IMR-90 (cell line): ENCODE data around the gene SPINT1. TPM values are rescaled to one million over a fixed set of nuclear protein-coding genes. Genes with fewer than 3 reads are reported as not detected.

Experiments used
- ATAC-seq: fragments of 200-7000 bp; cut with Tn5 transposase; 2 replicates; pipeline ENCODE4 v1.9.1; 2020; ENCODE audit warnings: low read depth, mild to moderate bottlenecking, moderate library complexity
- BruUV-seq: library from RNA; stranded (reverse); fragments of 400-500 nt; replicated peaks from 2 replicates; lab custom pipeline; 2021; lab: Mats Ljungman, UMichigan
- CTCF ChIA-PET: fragments of 300-600 bp; formaldehyde crosslinking; extraction: SDS; loops from one replicate; lab custom pipeline; 2021; ENCODE audit warnings: antibody characterized with exemption; lab: Yijun Ruan, JAX
- POLR2A ChIA-PET: fragments of 300-600 bp; sonication (Branson Sonifier 250); formaldehyde crosslinking; loops from one replicate; lab custom pipeline; 2022; ENCODE audit warnings: antibody characterized with exemption; ENCODE audit not compliant: unreplicated experiment; lab: Charles Lee
- DNase-seq: peaks from one replicate; pipeline ENCODE4 v3.0.0; 2013
- H2AFZ ChIP-seq: replicated peaks from 2 replicates; pipeline ENCODE3; 2013; ENCODE audit warnings: low read length, mild to moderate bottlenecking; ENCODE audit not compliant: poor library complexity
- H2AK5ac ChIP-seq: 2 replicates; pipeline ENCODE4 v1.6.1; 2013; ENCODE audit warnings: low read depth, low read length, inconsistent platforms
- H2AK9ac ChIP-seq: replicated peaks from 2 replicates; pipeline ENCODE3; 2013; ENCODE audit warnings: mild to moderate bottlenecking, low read depth, low read length, moderate library complexity; ENCODE audit not compliant: poor library complexity
- H2BK120ac ChIP-seq: 2 replicates; pipeline ENCODE4 v1.6.1; 2013; ENCODE audit warnings: low read depth, low read length, inconsistent platforms
- H2BK15ac ChIP-seq: 3 replicates; pipeline ENCODE4 v1.6.1; 2013; ENCODE audit warnings: low read depth, low read length, inconsistent platforms
- H2BK20ac ChIP-seq: 2 replicates; pipeline ENCODE4 v1.6.1; 2013; ENCODE audit warnings: low read depth, mild to moderate bottlenecking, inconsistent platforms, low read length, moderate library complexity
- H2BK5ac ChIP-seq: 2 replicates; pipeline ENCODE4 v1.6.1; 2013; ENCODE audit warnings: mild to moderate bottlenecking, low read depth, low read length, inconsistent platforms; ENCODE audit not compliant: poor library complexity, severe bottlenecking
- H3K14ac ChIP-seq: replicated peaks from 2 replicates; pipeline ENCODE4 v1.6.1; 2013; ENCODE audit warnings: low read depth, low read length, inconsistent platforms
- H3K18ac ChIP-seq: 2 replicates; pipeline ENCODE4 v1.6.1; 2013; ENCODE audit warnings: low read depth, low read length, control low read depth
- H3K23ac ChIP-seq: 2 replicates; pipeline ENCODE4 v1.6.1; 2013; ENCODE audit warnings: low read depth, low read length, inconsistent platforms
- H3K27ac ChIP-seq: 2 replicates; pipeline ENCODE4 v1.5.1; 2013; ENCODE audit warnings: mild to moderate bottlenecking, control low read depth, low read length; ENCODE audit not compliant: insufficient read depth
- H3K27me3 ChIP-seq: 2 replicates; pipeline ENCODE4 v1.6.1; 2013; ENCODE audit warnings: low read length; ENCODE audit not compliant: control insufficient read depth, insufficient read depth
- H3K36me3 ChIP-seq: 2 replicates; pipeline ENCODE4 v1.6.1; 2013; ENCODE audit warnings: low read length, mixed read lengths; ENCODE audit not compliant: control insufficient read depth, insufficient read depth
- H3K4ac ChIP-seq: 2 replicates; pipeline ENCODE4 v1.6.1; 2013; ENCODE audit warnings: low read depth, low read length, inconsistent platforms
- H3K4me1 ChIP-seq: 2 replicates; pipeline ENCODE4 v1.6.1; 2013; ENCODE audit warnings: low read length, mixed read lengths; ENCODE audit not compliant: control insufficient read depth, insufficient read depth
- H3K4me2 ChIP-seq: 2 replicates; pipeline ENCODE4 v1.6.1; 2013; ENCODE audit warnings: low read depth, mild to moderate bottlenecking, control low read depth, low read length, moderate library complexity
- H3K4me3 ChIP-seq: 2 replicates; pipeline ENCODE4 v1.5.1; 2013; ENCODE audit warnings: low read depth, mild to moderate bottlenecking, control low read depth, low read length, moderate library complexity; ENCODE audit not compliant: insufficient read depth
- H3K56ac ChIP-seq: 2 replicates; pipeline ENCODE4 v1.6.1; 2013; ENCODE audit warnings: low read length, inconsistent platforms; ENCODE audit not compliant: insufficient read depth; ENCODE audit errors: extremely low read depth
- H3K79me1 ChIP-seq, 2 experiments: 2 replicates each; pipeline ENCODE4 v1.6.1; 2013; ENCODE audit warnings: low read length in 2 of 2, inconsistent platforms in 1 of 2, low read depth in 1 of 2
- H3K9ac ChIP-seq: 2 replicates; pipeline ENCODE4 v1.6.1; 2013; ENCODE audit warnings: low read depth, low read length, control low read depth
- H3K9me1 ChIP-seq: 2 replicates; pipeline ENCODE4 v1.6.1; 2013; ENCODE audit warnings: low read length, inconsistent platforms; ENCODE audit not compliant: insufficient read depth
- H3K9me3 ChIP-seq: 2 replicates; pipeline ENCODE4 v1.6.1; 2013; ENCODE audit warnings: low read length; ENCODE audit not compliant: control insufficient read depth, insufficient read depth
- H4K20me1 ChIP-seq: 2 replicates; pipeline ENCODE4 v1.6.1; 2013; ENCODE audit warnings: low read length, inconsistent platforms; ENCODE audit not compliant: insufficient read depth
- H4K5ac ChIP-seq: 2 replicates; pipeline ENCODE4 v1.6.1; 2013; ENCODE audit warnings: mild to moderate bottlenecking, low read depth, low read length, control low read depth
- H4K8ac ChIP-seq, 2 experiments: 2 replicates each; pipeline ENCODE4 v1.6.1; 2013; ENCODE audit warnings: low read depth in 2 of 2, low read length in 2 of 2, control low read depth in 1 of 2, inconsistent platforms in 1 of 2
- H4K91ac ChIP-seq: 2 replicates; pipeline ENCODE4 v1.6.1; 2013; ENCODE audit warnings: low read depth, low read length, inconsistent platforms; ENCODE audit not compliant: insufficient read depth
- CEBPB ChIP-seq: IDR thresholded peaks from 2 replicates; pipeline ENCODE4 v1.6.1; 2012; ENCODE audit warnings: low read depth, low read length, improper control_type of control experiment
- CTCF ChIP-seq: conservative IDR thresholded peaks from 2 replicates; pipeline ENCODE4 v1.5.1; 2012; ENCODE audit warnings: mild to moderate bottlenecking, low read depth, low read length, improper control_type of control experiment
- ELK1 ChIP-seq: fragments of 150-350 bp; IDR thresholded peaks from 2 replicates; pipeline ENCODE4 v1.6.1; 2016; ENCODE audit warnings: low read depth, mild to moderate bottlenecking, low read length, moderate library complexity, borderline replicate concordance
- FOS ChIP-seq: fragments of 150-350 bp; IDR thresholded peaks from 2 replicates; pipeline ENCODE4 v1.6.1; 2016; ENCODE audit warnings: low read depth, low read length
- MAFK ChIP-seq: IDR thresholded peaks from 2 replicates; pipeline ENCODE4 v1.6.1; 2012; ENCODE audit warnings: low read depth, low read length, improper control_type of control experiment
- MAZ ChIP-seq: IDR thresholded peaks from 2 replicates; pipeline ENCODE4 v1.6.1; 2012; ENCODE audit warnings: low read depth, mild to moderate bottlenecking, low read length, improper control_type of control experiment, moderate library complexity, borderline replicate concordance
- MXI1 ChIP-seq: IDR thresholded peaks from 2 replicates; pipeline ENCODE4 v1.6.1; 2012; ENCODE audit warnings: low read depth, mild to moderate bottlenecking, low read length, moderate library complexity, borderline replicate concordance
- NFE2L2 ChIP-seq: fragments of 150-350 bp; IDR thresholded peaks from 2 replicates; pipeline ENCODE4 v1.6.1; 2016; ENCODE audit warnings: low read depth, mild to moderate bottlenecking, low read length
- RAD21 ChIP-seq: IDR thresholded peaks from 2 replicates; pipeline ENCODE4 v1.6.1; 2012; ENCODE audit warnings: low read length, improper control_type of control experiment
- RCOR1 ChIP-seq: IDR thresholded peaks from 2 replicates; pipeline ENCODE4 v1.6.1; 2012; ENCODE audit warnings: mild to moderate bottlenecking, low read length, improper control_type of control experiment; ENCODE audit not compliant: insufficient replicate concordance
- RFX5 ChIP-seq: IDR thresholded peaks from 2 replicates; pipeline ENCODE4 v1.8.0; 2012; ENCODE audit warnings: low read depth, mild to moderate bottlenecking, low read length, moderate library complexity
- SMC3 ChIP-seq: fragments of 150-350 bp; IDR thresholded peaks from 2 replicates; pipeline ENCODE4 v1.6.1; 2016; ENCODE audit warnings: low read depth, mild to moderate bottlenecking, antibody characterized with exemption, low read length, moderate library complexity
- USF2 ChIP-seq: fragments of 150-350 bp; IDR thresholded peaks from 2 replicates; pipeline ENCODE4 v1.6.1; 2017; ENCODE audit warnings: mild to moderate bottlenecking, antibody characterized with exemption, low read length, low read depth
- WGBS, 2 experiments: methylation state at CpG; one replicate each; pipeline versions ENCODE4 v1.1.5 to v1.1.7; 2013; ENCODE audit warnings: missing lambda C conversion rate in 2 of 2; ENCODE audit not compliant: insufficient read length in 1 of 2; ENCODE audit errors: extremely low coverage in 2 of 2; 5-methylcytosine and 5-hydroxymethylcytosine counted together
- dilution Hi-C: fragments of 300-500 bp; cut with HindIII; formaldehyde crosslinking; loops from one replicate; pipeline ENCODE4 v1.14.3; 2018; ENCODE audit warnings: low sequenced_read_pairs; ENCODE audit not compliant: unreplicated experiment
- in situ Hi-C: fragments of 300-500 bp; cut with MboI; formaldehyde crosslinking; loops from 3 replicates; pipeline ENCODE4 v1.14.3; 2019; ENCODE audit warnings: low sequenced_read_pairs, inconsistent platforms, mixed read lengths
- intact Hi-C: fragments of 100-400 bp; cut with micrococcal nuclease; formaldehyde crosslinking; loops from 2 replicates; pipeline ENCODE4 v1.10.0; 2022
- polyA plus RNA-seq, 3 experiments: library from polyadenylated mRNA; depleted of rRNA; stranded (reverse); fragments of >200 nt; gene quantifications; 2 replicates each; pipeline ENCODE4 v1.2.3, GENCODE V29; 2012; ENCODE audit warnings: low replicate concordance in 1 of 3
- total RNA-seq: library from RNA; depleted of rRNA; stranded (reverse); fragments of >200 nt; gene quantifications from 2 replicates; pipeline ENCODE4 v1.2.3, GENCODE V29; 2012

Gene SPINT1
- total and polyA plus RNA-seq, 2 of the 4 experiments (the other 2 are of a cell fraction) = 0.90 to 2.1 TPM

- Histone ChIP-seq H2BK120ac (peak overlapping the region; percentile 30; the same call in 1 of the 2 replicates), H3K4me3 (no peak overlapping the region), H3K18ac (no peak overlapping the region), H3K23ac (no peak overlapping the region), H3K9me1 (peaks cover 6% of the 10 kb centered on the region; the same call in 1 of the 2 replicates), H4K8ac (peak overlapping the region in 1 of 2 experiments; percentile 20; a peak in 1 of 4 replicates), H3K9me3 (no peaks in the 10 kb centered on the region), H3K4me1 (peaks cover 16% of the 10 kb centered on the region), H2AK5ac (peak overlapping the region; percentile 58), H3K4me2 (no peak overlapping the region), H3K27me3 (no peaks in the 10 kb centered on the region), H3K36me3 (peaks cover 40% of the 10 kb centered on the region), H2BK15ac (no peak overlapping the region; the same call in 2 of the 3 replicates), H2BK20ac (peak overlapping the region; percentile 63; the same call in 1 of the 2 replicates), H3K4ac (peak overlapping the region; percentile 16; the same call in 1 of the 2 replicates), H4K5ac (no peak overlapping the region), H4K91ac (no peak overlapping the region), H3K9ac (no peak overlapping the region), H3K14ac (no peak overlapping the region), H3K56ac (no peak overlapping the region), H2BK5ac (no peak overlapping the region), H2AK9ac (peak overlapping the region; percentile 76), H2AFZ (no peak overlapping the region), H3K79me1 (peaks cover 5 to 44% of the 10 kb centered on the region in 2 experiments; a peak in 3 of 4 replicates), H3K27ac (no peak overlapping the region), H4K20me1 (peaks cover 33% of the 10 kb centered on the region)
- DNase-seq (no peak), ATAC-seq (no peak)
- intact Hi-C loops = loop anchor here (1.0 to 10.0 kb wide), 4 partner anchors 38 to 428 kb away; partner anchors contain the start of genes INO80, NUSAP1 and OIP5
- BruUV-seq = no TSS peak
- in situ Hi-C loops = loop anchor here (5.0 to 10.0 kb wide), 2 partner anchors 120 to 283 kb away; no protein-coding TSS in a partner anchor
- 89% methylated on average over 3 of the region's 7 CpGs; no CpG with 5 or more reads in 1 of the 2 experiments for WGBS, 2 experiments
- POLR2A ChIA-PET = interaction anchor here (1.0 kb wide), 1 partner anchor 87 kb away, joined by 3 read pairs; no protein-coding TSS in a partner anchor
- CTCF ChIA-PET = interaction anchor here (0.6 to 3.0 kb wide), 14 partner anchors 10 to 280 kb away, joined by 3 to 20 read pairs (median 4); partner anchors contain the start of genes DLL4 and VPS18
- dilution Hi-C loops = no loop called here
- no peak for TF ChIP-seq MAZ
- no peak for TF ChIP-seq NFE2L2
- no peak for TF ChIP-seq RFX5
- no peak for TF ChIP-seq USF2
- no peak for TF ChIP-seq CTCF
- no peak for TF ChIP-seq RCOR1
- no peak for TF ChIP-seq ELK1
- TF ChIP-seq MAFK = no peak
- no peak for TF ChIP-seq FOS
- no peak for TF ChIP-seq RAD21
- no peak for TF ChIP-seq CEBPB
- TF ChIP-seq MXI1 = no peak
- TF ChIP-seq SMC3 = no peak
Observed at GRCh38 chr15:40904552-40905201, 60.8 kb downstream of the SPINT1 start.
